HG02973 (cell line): ENCODE data around the gene ACACA.
"Not testable (repeated sequence)": the region's sequence is repeated elsewhere in the genome, so short reads cannot be mapped to it uniquely, and the experiment has no call there.

Experiments used
- ATAC-seq: cut with Tn5 transposase; IDR thresholded peaks from one replicate; pipeline ENCODE4 v1.9.1; 2021; ENCODE audit warnings: moderate library complexity; ENCODE audit not compliant: unreplicated experiment

Gene ACACA

GRCh38 chr17:37406635-37407461 lies at the start of gene ACACA, which contains the start of gene TADA2A:
Gene ACACA (minus strand): TSS chr17:37406836. CDS start chr17:37406299, 537 bp downstream.
Gene TADA2A (plus strand): TSS chr17:37406886. CDS start chr17:37411366, 4,480 bp downstream.
- peak; percentile 84 for ATAC-seq

GRCh38 chr17:37450112-37450511 lies 43.5 kb upstream of the ACACA start:
- no peak for ATAC-seq

- ATAC-seq = no peak
These were observed 41.0 kb upstream of the ACACA start for GRCh38 chr17:37447641-37448040.

GRCh38 chr17:37446027-37446426 lies 39.4 kb upstream of the ACACA start:
- ATAC-seq = no peak

GRCh38 chr17:37441369-37442014 lies 34.9 kb upstream of the ACACA start:
- not testable (repeated sequence) for ATAC-seq

- no peak for ATAC-seq
These were observed 33.8 kb upstream of the ACACA start for GRCh38 chr17:37440424-37440823.

GRCh38 chr17:37438141-37438540 lies 31.5 kb upstream of the ACACA start:
- no peak for ATAC-seq

- ATAC-seq = no peak
These were observed 26.0 kb upstream of the ACACA start for GRCh38 chr17:37432671-37433070.

GRCh38 chr17:37430051-37430627 lies 23.5 kb upstream of the ACACA start:
- no peak for ATAC-seq

GRCh38 chr17:37429453-37429852 lies 22.8 kb upstream of the ACACA start:
- no peak for ATAC-seq

- ATAC-seq = no peak
These were observed 22.4 kb upstream of the ACACA start for GRCh38 chr17:37429039-37429438.

- ATAC-seq = no peak
These were observed 18.6 kb upstream of the ACACA start for GRCh38 chr17:37425268-37425667.

- ATAC-seq = no peak
These were observed 16.5 kb upstream of the ACACA start for GRCh38 chr17:37422971-37423625.

- no peak for ATAC-seq
These were observed 11.2 kb upstream of the ACACA start for GRCh38 chr17:37417852-37418251.

- ATAC-seq = no peak
These were observed 7.4 kb upstream of the ACACA start for GRCh38 chr17:37413875-37414519.

GRCh38 chr17:37410357-37410756 lies 3.7 kb upstream of the ACACA start:
- no peak for ATAC-seq

GRCh38 chr17:37408145-37408479 lies 1.5 kb upstream of the ACACA start:
- ATAC-seq = not testable (repeated sequence)

- ATAC-seq = peak; percentile 29
These were observed 541 bp downstream of the ACACA start for GRCh38 chr17:37405955-37406634.

GRCh38 chr17:37405522-37405921 lies 1.1 kb downstream of the ACACA start:
- ATAC-seq = not testable (repeated sequence)

- ATAC-seq = no peak
These were observed 6.1 kb downstream of the ACACA start for GRCh38 chr17:37400505-37400904.
